Endothelial cell of umbilical vein (primary cell): ENCODE measurements around the gene PRRG2.

Experiments used
- EZH2 ChIP-seq: IDR thresholded peaks from 2 replicates; pipeline ENCODE4 v1.6.1; 2012; ENCODE audit warnings: borderline replicate concordance, low read depth, mild to moderate bottlenecking, moderate library complexity, low read length, inconsistent platforms; ENCODE audit not compliant: severe bottlenecking
- FOS ChIP-seq: IDR thresholded peaks from 2 replicates; pipeline ENCODE4 v1.6.1; 2011; ENCODE audit warnings: mild to moderate bottlenecking, low read length, moderate library complexity, borderline replicate concordance; ENCODE audit not compliant: insufficient read depth
- GATA2 ChIP-seq: IDR thresholded peaks from 2 replicates; pipeline ENCODE4 v1.7.0; 2011; ENCODE audit warnings: low read depth, mild to moderate bottlenecking, moderate library complexity, mixed read lengths, low read length; ENCODE audit not compliant: insufficient read length, insufficient read depth
- JUN ChIP-seq: IDR thresholded peaks from 2 replicates; pipeline ENCODE4 v1.6.1; 2011; ENCODE audit warnings: borderline replicate concordance, low read depth; ENCODE audit not compliant: insufficient read length, insufficient read depth
- MYC ChIP-seq: IDR thresholded peaks from one replicate; pipeline ENCODE4 v1.6.1; 2011; ENCODE audit warnings: mild to moderate bottlenecking, low read depth, low read length
- POLR2A ChIP-seq: IDR thresholded peaks from 2 replicates; pipeline ENCODE4 v1.6.1; 2012; ENCODE audit warnings: low read depth, mild to moderate bottlenecking, control low read depth, low read length
- POLR2AphosphoS5 ChIP-seq: IDR thresholded peaks from 2 replicates; pipeline ENCODE4 v1.6.1; 2012; ENCODE audit warnings: low read depth, mild to moderate bottlenecking, control low read depth, low read length, moderate library complexity; ENCODE audit not compliant: insufficient read depth
- TF ChIP-seq, protein P1 (sequence below), 2 donors: IDR thresholded peaks; 1 replicate in 1 of 2; 2 replicates in 1 of 2; pipeline ENCODE4 v1.5.1; 2011; ENCODE audit warnings: low read length in 2 of 2, mild to moderate bottlenecking in 2 of 2, moderate library complexity in 2 of 2, control low read depth in 1 of 2, inconsistent platforms in 1 of 2, low read depth in 1 of 2; ENCODE audit not compliant: insufficient read depth in 1 of 2; ENCODE audit errors: extremely low read depth in 1 of 2
- TF ChIP-seq, protein P2 (sequence below): IDR thresholded peaks from 2 replicates; pipeline ENCODE4 v1.6.1; 2011; ENCODE audit not compliant: insufficient read depth, insufficient read length

GRCh38 chr19:49544154-49544553, 37.0 kb upstream of the PRRG2 start:
- TF ChIP-seq, protein P1, sequence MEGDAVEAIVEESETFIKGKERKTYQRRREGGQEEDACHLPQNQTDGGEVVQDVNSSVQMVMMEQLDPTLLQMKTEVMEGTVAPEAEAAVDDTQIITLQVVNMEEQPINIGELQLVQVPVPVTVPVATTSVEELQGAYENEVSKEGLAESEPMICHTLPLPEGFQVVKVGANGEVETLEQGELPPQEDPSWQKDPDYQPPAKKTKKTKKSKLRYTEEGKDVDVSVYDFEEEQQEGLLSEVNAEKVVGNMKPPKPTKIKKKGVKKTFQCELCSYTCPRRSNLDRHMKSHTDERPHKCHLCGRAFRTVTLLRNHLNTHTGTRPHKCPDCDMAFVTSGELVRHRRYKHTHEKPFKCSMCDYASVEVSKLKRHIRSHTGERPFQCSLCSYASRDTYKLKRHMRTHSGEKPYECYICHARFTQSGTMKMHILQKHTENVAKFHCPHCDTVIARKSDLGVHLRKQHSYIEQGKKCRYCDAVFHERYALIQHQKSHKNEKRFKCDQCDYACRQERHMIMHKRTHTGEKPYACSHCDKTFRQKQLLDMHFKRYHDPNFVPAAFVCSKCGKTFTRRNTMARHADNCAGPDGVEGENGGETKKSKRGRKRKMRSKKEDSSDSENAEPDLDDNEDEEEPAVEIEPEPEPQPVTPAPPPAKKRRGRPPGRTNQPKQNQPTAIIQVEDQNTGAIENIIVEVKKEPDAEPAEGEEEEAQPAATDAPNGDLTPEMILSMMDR (IDR thresholded peaks at IDR 0.05; ENCODE audit: extremely low read depth in 1 of 2, insufficient read depth in 1 of 2, low read depth in 1 of 2, low read length in 2 of 2), result no peak
- no peak for TF ChIP-seq GATA2
- TF ChIP-seq, protein P2, sequence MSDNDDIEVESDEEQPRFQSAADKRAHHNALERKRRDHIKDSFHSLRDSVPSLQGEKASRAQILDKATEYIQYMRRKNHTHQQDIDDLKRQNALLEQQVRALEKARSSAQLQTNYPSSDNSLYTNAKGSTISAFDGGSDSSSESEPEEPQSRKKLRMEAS, result no peak
- TF ChIP-seq POLR2AphosphoS5, result no peak
- TF ChIP-seq FOS, result no peak
- TF ChIP-seq EZH2, result no peak
- no peak for TF ChIP-seq JUN
- no peak for TF ChIP-seq POLR2A
- TF ChIP-seq MYC, result no peak
